Natural killer cell (primary cell): ENCODE results near the gene PSMC1. TPM values are rescaled to one million over a fixed set of nuclear protein-coding genes. Genes with fewer than 3 reads are reported as not detected.

ENCODE experiments used
- ATAC-seq, 3 donors: fragments of 150-1000 bp in 2 of 3; fragments of 200-7000 bp in 1 of 3; cut with Tn5 transposase; 1 replicate in 1 of 3; 2 replicates in 2 of 3; pipeline ENCODE4 v1.10.0; 2021; ENCODE audit warnings: mild to moderate bottlenecking in 2 of 3, moderate library complexity in 2 of 3
- DNase-seq, 2 donors: peaks; one replicate each; pipeline versions ENCODE4 v3.0.0 to v3.0.0-alpha.2; 2013 to 2021; ENCODE audit warnings: mixed read lengths in 1 of 2
- H3K27ac ChIP-seq: one replicate; pipeline ENCODE4 v1.5.1; 2013; ENCODE audit warnings: mild to moderate bottlenecking, low read length
- H3K27me3 ChIP-seq: one replicate; pipeline ENCODE4 v1.6.1; 2013; ENCODE audit warnings: low read length; ENCODE audit not compliant: control insufficient read depth, insufficient read depth
- H3K36me3 ChIP-seq: one replicate; pipeline ENCODE4 v1.6.1; 2013; ENCODE audit warnings: low read length; ENCODE audit not compliant: control insufficient read depth, insufficient read depth
- H3K4me1 ChIP-seq: one replicate; pipeline ENCODE4 v1.6.1; 2013; ENCODE audit warnings: low read length; ENCODE audit not compliant: control insufficient read depth, insufficient read depth
- H3K4me3 ChIP-seq: one replicate; pipeline ENCODE4 v1.5.1; 2013; ENCODE audit warnings: low read length
- H3K9me3 ChIP-seq: one replicate; pipeline ENCODE4 v1.6.1; 2013; ENCODE audit warnings: low read length; ENCODE audit not compliant: control insufficient read depth, insufficient read depth
- H3K27ac Mint-ChIP-seq, 2 donors: one replicate each; pipeline ENCODE4 v1.8.0; 2022; ENCODE audit warnings: mild to moderate bottlenecking in 2 of 2, mixed read lengths in 2 of 2, moderate library complexity in 1 of 2
- H3K27me3 Mint-ChIP-seq, 2 donors: one replicate each; pipeline ENCODE4 v1.8.0; 2022; ENCODE audit warnings: low read depth in 2 of 2, mixed read lengths in 2 of 2
- H3K36me3 Mint-ChIP-seq: one replicate; pipeline ENCODE4 v1.8.0; 2022; ENCODE audit warnings: mixed read lengths
- H3K4me1 Mint-ChIP-seq, 2 donors: one replicate each; pipeline ENCODE4 v1.8.0; 2022; ENCODE audit warnings: mixed read lengths in 2 of 2
- H3K4me3 Mint-ChIP-seq: one replicate; pipeline ENCODE4 v1.8.0; 2022; ENCODE audit warnings: mild to moderate bottlenecking, moderate library complexity, mixed read lengths
- H3K9me3 Mint-ChIP-seq, 2 donors: one replicate each; pipeline ENCODE4 v1.8.0; 2022; ENCODE audit warnings: mixed read lengths in 2 of 2
- WGBS: methylation state at CpG from one replicate; pipeline ENCODE4 v1.1.7; 2013; ENCODE audit warnings: missing lambda C conversion rate; ENCODE audit not compliant: insufficient coverage; 5-methylcytosine and 5-hydroxymethylcytosine counted together
- intact Hi-C: fragments of 100-400 bp; cut with micrococcal nuclease; formaldehyde crosslinking; loops from one replicate; pipeline ENCODE4 v1.14.2; 2022
- total RNA-seq, 4 donors: library from RNA; stranded (reverse); fragments of 120-200 nt in 1 of 4; gene quantifications; one replicate each; pipeline versions ENCODE4 v1.2.3 to v1.2.4, GENCODE V29; 2013 to 2022
- TF ChIP-seq, protein P1 (sequence below): fragments of 200-600 bp; IDR thresholded peaks from one replicate; pipeline ENCODE4 v1.8.0; 2022; ENCODE audit warnings: antibody characterized with exemption

Gene PSMC1
- total RNA-seq, 3 donors from 2014 or later (not counting 1 experiment from before 2014, with no cell fraction given) = 84.1 to 97.1 (median 93.1) TPM

DNA sequence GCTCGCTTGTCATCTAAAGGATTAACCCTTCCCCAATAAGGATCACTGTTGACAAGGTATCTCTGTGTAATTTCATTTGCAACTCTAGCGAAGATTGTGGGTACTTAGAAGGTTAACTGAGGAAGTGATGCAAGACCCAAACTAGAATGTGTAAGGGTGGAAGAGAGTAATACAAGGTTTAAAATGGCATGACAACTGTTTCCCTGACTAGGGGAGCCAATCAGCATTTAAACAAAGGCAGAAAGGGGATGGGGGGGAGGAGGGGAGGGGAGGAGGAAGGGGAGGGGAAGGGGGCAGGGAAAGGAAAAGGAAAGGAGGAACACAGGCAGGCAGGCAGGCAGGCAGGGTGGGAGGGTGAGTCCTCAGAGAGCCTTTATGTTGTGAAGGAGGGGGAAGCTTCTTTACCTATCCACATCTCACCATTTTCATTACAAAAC, 44.3 kb downstream of the PSMC1 start:
- Histone ChIP-seq H3K27me3 (no peaks in the 10 kb centered on the region), H3K4me1 (no peaks in the 10 kb centered on the region), H3K27ac (no peak overlapping the region), H3K4me3 (no peak overlapping the region), H3K36me3 (peaks cover 54% of the 10 kb centered on the region), H3K9me3 (no peaks in the 10 kb centered on the region)
- peaks cover 13% of the 10 kb centered on the region for H3K36me3 Mint-ChIP-seq
- no peaks in the 10 kb centered on the region for H3K9me3 Mint-ChIP-seq
- TF ChIP-seq, protein P1, sequence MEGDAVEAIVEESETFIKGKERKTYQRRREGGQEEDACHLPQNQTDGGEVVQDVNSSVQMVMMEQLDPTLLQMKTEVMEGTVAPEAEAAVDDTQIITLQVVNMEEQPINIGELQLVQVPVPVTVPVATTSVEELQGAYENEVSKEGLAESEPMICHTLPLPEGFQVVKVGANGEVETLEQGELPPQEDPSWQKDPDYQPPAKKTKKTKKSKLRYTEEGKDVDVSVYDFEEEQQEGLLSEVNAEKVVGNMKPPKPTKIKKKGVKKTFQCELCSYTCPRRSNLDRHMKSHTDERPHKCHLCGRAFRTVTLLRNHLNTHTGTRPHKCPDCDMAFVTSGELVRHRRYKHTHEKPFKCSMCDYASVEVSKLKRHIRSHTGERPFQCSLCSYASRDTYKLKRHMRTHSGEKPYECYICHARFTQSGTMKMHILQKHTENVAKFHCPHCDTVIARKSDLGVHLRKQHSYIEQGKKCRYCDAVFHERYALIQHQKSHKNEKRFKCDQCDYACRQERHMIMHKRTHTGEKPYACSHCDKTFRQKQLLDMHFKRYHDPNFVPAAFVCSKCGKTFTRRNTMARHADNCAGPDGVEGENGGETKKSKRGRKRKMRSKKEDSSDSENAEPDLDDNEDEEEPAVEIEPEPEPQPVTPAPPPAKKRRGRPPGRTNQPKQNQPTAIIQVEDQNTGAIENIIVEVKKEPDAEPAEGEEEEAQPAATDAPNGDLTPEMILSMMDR = no peak
- ATAC-seq (peak in 1 of 3 donors; percentile 12), DNase-seq (no peak)
- 91% methylated on average over 2 of the region's 2 CpGs for WGBS
- peak overlapping the region; percentile 51 to 58 for H3K27ac Mint-ChIP-seq
- peaks cover 11 to 18% of the 10 kb centered on the region in 2 donors for H3K4me1 Mint-ChIP-seq
- intact Hi-C loops = loop anchor here (1.0 kb wide), 1 partner anchor 397 kb away; no protein-coding TSS in a partner anchor
- H3K4me3 Mint-ChIP-seq = no peak overlapping the region
- H3K27me3 Mint-ChIP-seq = no peaks in the 10 kb centered on the region

DNA sequence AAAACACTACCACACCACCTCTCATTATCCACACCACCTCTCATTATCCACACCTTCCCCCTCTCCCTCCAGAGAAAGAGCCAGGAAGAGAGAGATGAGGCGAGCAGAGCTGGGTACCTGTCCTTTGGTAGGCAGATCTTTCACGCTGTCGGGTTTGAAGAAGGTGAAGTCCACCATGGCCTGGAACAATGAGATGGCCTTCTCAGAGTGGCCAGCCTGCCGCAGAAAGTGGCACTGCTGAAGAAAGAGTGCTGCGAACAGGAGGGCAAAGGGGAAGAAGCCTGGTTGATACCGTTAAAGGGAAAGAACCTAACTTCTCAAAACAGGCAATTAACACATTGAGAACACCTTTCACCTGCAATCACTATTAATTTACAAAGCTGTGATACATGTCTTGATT, 44.8 kb downstream of the PSMC1 start:
- H3K36me3 ChIP-seq = peaks cover 51% of the 10 kb centered on the region
- Mint-ChIP-seq H3K9me3 (no peaks in the 10 kb centered on the region), H3K27ac (peak overlapping the region; percentile 51 to 58), H3K27me3 (no peaks in the 10 kb centered on the region), H3K36me3 (peaks cover 13% of the 10 kb centered on the region), H3K4me1 (peaks cover 11 to 18% of the 10 kb centered on the region in 2 donors), H3K4me3 (no peak overlapping the region)
- ATAC-seq = no peak
- H3K9me3 ChIP-seq = no peaks in the 10 kb centered on the region
- no peak overlapping the region for H3K4me3 ChIP-seq
- no peaks in the 10 kb centered on the region for H3K4me1 ChIP-seq
- DNase-seq = no peak
- intact Hi-C loops = loop anchor here (1.0 kb wide), 1 partner anchor 396 kb away; no protein-coding TSS in a partner anchor
- no peak overlapping the region for H3K27ac ChIP-seq
- WGBS = 99% methylated on average over 5 of the region's 6 CpGs
- H3K27me3 ChIP-seq = no peaks in the 10 kb centered on the region
- TF ChIP-seq, protein P1 = no peak

DNA sequence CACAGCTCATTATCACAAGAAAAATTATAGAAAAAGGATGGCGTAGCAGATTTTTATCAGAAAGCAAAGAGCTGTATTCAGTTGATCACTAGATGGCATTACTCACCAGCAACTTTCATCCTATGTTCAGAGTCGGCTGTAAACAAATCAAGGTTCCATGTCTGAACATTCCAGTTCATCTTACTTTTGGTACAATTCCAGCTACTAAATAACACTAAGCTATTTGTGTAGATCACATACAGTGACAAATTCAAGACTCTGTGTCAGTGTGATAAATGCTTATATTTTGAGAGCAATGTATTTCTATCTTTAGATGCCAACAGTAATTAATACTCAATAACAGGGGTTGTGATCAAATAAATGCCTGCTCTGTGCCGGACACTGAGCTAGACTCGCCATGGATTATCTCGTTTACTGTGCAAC, 45.3 kb downstream of the PSMC1 start:
- DNase-seq (peak in 1 of 2 donors; percentile 37), ATAC-seq (peak in 1 of 3 donors; percentile 39)
- H3K27me3 ChIP-seq = no peaks in the 10 kb centered on the region
- Mint-ChIP-seq H3K27me3 (no peaks in the 10 kb centered on the region), H3K27ac (peak overlapping the region; percentile 24 to 58), H3K4me3 (no peak overlapping the region), H3K36me3 (peaks cover 13% of the 10 kb centered on the region), H3K4me1 (peaks cover 11 to 18% of the 10 kb centered on the region in 2 donors), H3K9me3 (no peaks in the 10 kb centered on the region)
- H3K27ac ChIP-seq = no peak overlapping the region
- no peaks in the 10 kb centered on the region for H3K9me3 ChIP-seq
- TF ChIP-seq, protein P1 = no peak
- H3K4me3 ChIP-seq = no peak overlapping the region
- 86% methylated on average over 5 of the region's 5 CpGs for WGBS
- H3K4me1 ChIP-seq = no peaks in the 10 kb centered on the region
- intact Hi-C loops = loop anchor here (1.0 kb wide), 1 partner anchor 396 kb away; no protein-coding TSS in a partner anchor
- peaks cover 47% of the 10 kb centered on the region for H3K36me3 ChIP-seq
